Large intestine (tissue), 12 donors: ENCODE measurements around the gene ROR2. TPM values are rescaled to one million over a fixed set of nuclear protein-coding genes. Genes with fewer than 3 reads are reported as not detected.
"Not testable (repeated sequence)": the region's sequence is repeated elsewhere in the genome, so short reads cannot be mapped to it uniquely, and the experiment has no call there.

Source experiments
- DNase-seq, 2 donors: peaks; one replicate each; pipeline versions ENCODE4 v3.0.0 to v3.0.0-alpha.2; 2013
- H3K27ac ChIP-seq: one replicate; pipeline ENCODE4 v1.5.1; 2013; ENCODE audit warnings: low read length
- H3K27me3 ChIP-seq: 2 replicates; pipeline ENCODE4 v1.6.1; 2013; ENCODE audit warnings: low read length; ENCODE audit not compliant: control insufficient read depth, insufficient read depth
- H3K36me3 ChIP-seq: 2 replicates; pipeline ENCODE4 v1.6.1; 2013; ENCODE audit warnings: low read length; ENCODE audit not compliant: control insufficient read depth, insufficient read depth
- H3K4me1 ChIP-seq: one replicate; pipeline ENCODE4 v1.6.1; 2013; ENCODE audit warnings: low read length; ENCODE audit not compliant: control insufficient read depth, insufficient read depth
- H3K4me3 ChIP-seq: one replicate; pipeline ENCODE4 v1.5.1; 2013; ENCODE audit warnings: low read length
- H3K9me3 ChIP-seq: one replicate; pipeline ENCODE4 v1.6.1; 2013; ENCODE audit warnings: mild to moderate bottlenecking, low read depth, low read length, moderate library complexity; ENCODE audit not compliant: control insufficient read depth
- WGBS: methylation state at CpG from one replicate; pipeline ENCODE4 v1.1.5; 2013; ENCODE audit warnings: low lambda C conversion rate; ENCODE audit not compliant: insufficient coverage; 5-methylcytosine and 5-hydroxymethylcytosine counted together
- long read RNA-seq, 11 donors: transcript quantifications; one replicate each; lab custom pipeline, GENCODE V29; 2026
- polyA plus RNA-seq: library from polyadenylated mRNA; unstranded; fragments of 120-200 nt; gene quantifications from one replicate; pipeline ENCODE4 v1.2.1, GENCODE V29; 2013

Gene ROR2
- polyA plus RNA-seq, result 17.5 TPM
- long read RNA-seq, donor 1, result 0 reads
- long read RNA-seq, donor 2, full-length matches to known transcripts, result 5 of 5 reads
- long read RNA-seq, donor 2, partial matches to known transcripts, result 0 of 5 reads
- long read RNA-seq, donor 2, other reads (novel, unspliced or antisense), result 0 of 5 reads
- long read RNA-seq, donor 3, result 0 reads
- long read RNA-seq, donor 4, result 0 reads
- long read RNA-seq, donor 5, full-length matches to known transcripts, result 4 of 4 reads
- long read RNA-seq, donor 5, partial matches to known transcripts, result 0 of 4 reads
- long read RNA-seq, donor 5, other reads (novel, unspliced or antisense), result 0 of 4 reads
- long read RNA-seq, donor 6, full-length matches to known transcripts, result 3 of 3 reads
- long read RNA-seq, donor 6, partial matches to known transcripts, result 0 of 3 reads
- long read RNA-seq, donor 6, other reads (novel, unspliced or antisense), result 0 of 3 reads
- long read RNA-seq, donor 7, result 0 reads
- long read RNA-seq, donor 8, full-length matches to known transcripts, result 2 of 2 reads
- long read RNA-seq, donor 8, partial matches to known transcripts, result 0 of 2 reads
- long read RNA-seq, donor 8, other reads (novel, unspliced or antisense), result 0 of 2 reads
- long read RNA-seq, donor 9, partial matches to known transcripts, result 0 of 1 reads
- long read RNA-seq, donor 9, other reads (novel, unspliced or antisense), result 0 of 1 reads
- long read RNA-seq, donor 10, full-length matches to known transcripts, result 2 of 2 reads
- long read RNA-seq, donor 10, partial matches to known transcripts, result 0 of 2 reads
- long read RNA-seq, donor 10, other reads (novel, unspliced or antisense), result 0 of 2 reads
- long read RNA-seq, donor 11, full-length matches to known transcripts, result 3 of 13 reads
- long read RNA-seq, donor 11, partial matches to known transcripts, result 10 of 13 reads
- long read RNA-seq, donor 11, other reads (novel, unspliced or antisense), result 0 of 13 reads

DNA sequence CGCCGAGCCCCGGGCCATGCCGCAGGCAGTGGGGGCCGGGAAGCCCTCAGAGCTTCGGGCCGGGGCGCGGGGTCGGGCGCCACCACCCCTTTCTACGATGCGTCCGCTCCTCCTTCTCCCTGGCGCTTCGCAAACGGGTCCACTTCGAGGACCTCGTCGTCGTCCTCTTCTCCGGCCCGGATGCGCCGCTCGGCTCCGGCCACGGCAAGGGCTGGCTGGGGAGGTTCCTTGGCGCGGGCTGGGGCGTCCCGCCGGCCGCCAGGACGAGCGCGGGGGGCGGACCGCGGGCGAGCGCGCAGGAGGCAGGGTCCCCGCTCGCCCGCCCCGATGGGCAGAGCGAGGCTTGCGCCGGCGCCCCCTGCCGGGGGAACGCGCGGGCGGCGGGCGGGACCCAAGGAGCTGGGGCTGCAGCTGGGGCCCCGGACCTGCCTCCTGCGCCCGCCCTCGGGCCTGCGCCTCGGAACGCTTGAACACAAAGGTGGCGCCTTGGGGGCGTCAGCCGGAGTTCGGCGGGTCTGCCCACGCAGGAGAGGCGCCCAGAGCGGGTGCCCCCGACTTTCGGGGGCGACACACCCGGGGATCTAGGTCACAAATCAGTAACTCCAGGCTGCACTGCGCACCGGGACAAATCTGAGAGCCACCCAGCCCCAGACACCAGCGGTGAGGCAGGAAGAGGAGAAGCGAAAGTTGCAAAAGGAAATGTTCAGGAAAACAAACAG is at the start of gene ROR2:
TSS of gene ROR2 (minus strand) at position 283 of the 719 bp plus-strand sequence.
- Histone ChIP-seq H3K36me3 (no peaks in the 10 kb centered on the region), H3K9me3 (peaks cover 6% of the 10 kb centered on the region), H3K4me1 (peaks cover 6% of the 10 kb centered on the region), H3K27ac (peak within 1 kb of the TSS; percentile 70), H3K4me3 (peak within 1 kb of the TSS; percentile 67), H3K27me3 (peaks cover 35% of the 10 kb centered on the region)
- DNase-seq, result peak; percentile 70 to 88
- no CpG with 5 or more reads among the region's 81 CpGs for WGBS

DNA sequence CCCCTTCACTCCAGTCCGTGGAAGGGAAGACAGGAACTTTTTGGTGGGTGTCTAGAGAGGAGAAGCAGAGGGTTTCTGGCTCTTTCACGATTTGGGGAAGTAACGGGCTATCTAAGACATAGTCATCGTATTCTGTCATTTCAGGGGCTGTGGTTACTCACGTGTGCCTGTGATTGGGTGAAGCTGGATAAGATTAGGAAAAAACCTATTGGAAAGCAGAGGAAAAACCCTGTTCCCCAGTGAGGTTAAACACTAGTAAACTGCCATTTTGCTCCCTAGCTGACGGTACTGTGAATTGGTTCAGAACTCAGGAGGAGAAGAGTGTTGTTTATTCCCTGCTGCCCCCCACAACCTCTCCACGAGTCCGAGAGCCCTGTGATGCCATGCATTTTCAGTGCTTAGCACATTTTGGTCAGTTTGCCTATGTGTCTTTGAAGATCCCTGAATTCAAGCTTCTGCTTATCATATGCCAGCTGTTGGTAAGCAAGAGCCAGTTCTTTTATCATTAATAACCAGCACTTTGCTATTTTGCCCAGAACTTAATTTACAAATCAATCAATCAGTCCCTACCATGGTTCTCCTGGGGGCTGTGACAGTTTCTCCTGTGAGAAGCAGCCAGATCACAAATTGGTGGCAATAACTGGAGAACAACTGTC is 45.1 kb upstream of the ROR2 start:
- no CpG with 5 or more reads among the region's 8 CpGs for WGBS
- Histone ChIP-seq H3K27ac (no peak overlapping the region), H3K36me3 (no peaks in the 10 kb centered on the region), H3K4me1 (peaks cover 8% of the 10 kb centered on the region), H3K27me3 (peaks cover 12% of the 10 kb centered on the region), H3K9me3 (no peaks in the 10 kb centered on the region), H3K4me3 (no peak overlapping the region)
- no peak for DNase-seq

DNA sequence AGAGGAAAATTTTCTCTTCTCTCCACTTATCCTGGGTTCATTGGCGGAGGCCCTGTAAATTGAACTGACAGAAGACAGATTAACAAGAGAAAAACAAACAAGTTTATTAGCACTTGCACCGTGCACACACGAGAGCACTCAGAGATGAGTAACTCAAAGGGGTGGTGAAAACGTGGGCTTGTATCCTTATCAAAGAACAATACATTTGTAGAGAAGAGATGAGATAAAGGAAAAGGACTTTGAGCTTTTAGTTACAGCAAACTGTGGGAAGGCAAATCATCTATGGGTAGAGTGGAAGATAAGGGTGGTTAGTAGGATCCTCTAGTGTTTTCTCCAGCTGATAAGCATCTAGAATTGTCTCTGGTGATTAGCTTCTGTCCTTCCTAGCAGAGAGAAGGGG is 44.4 kb upstream of the ROR2 start:
- peak in 1 of 2 donors; percentile 51 for DNase-seq
- Histone ChIP-seq H3K4me3 (no peak overlapping the region), H3K27ac (no peak overlapping the region), H3K27me3 (peaks cover 12% of the 10 kb centered on the region), H3K4me1 (peaks cover 8% of the 10 kb centered on the region), H3K9me3 (no peaks in the 10 kb centered on the region), H3K36me3 (no peaks in the 10 kb centered on the region)
- 0% methylated on average over 2 of the region's 4 CpGs for WGBS

DNA sequence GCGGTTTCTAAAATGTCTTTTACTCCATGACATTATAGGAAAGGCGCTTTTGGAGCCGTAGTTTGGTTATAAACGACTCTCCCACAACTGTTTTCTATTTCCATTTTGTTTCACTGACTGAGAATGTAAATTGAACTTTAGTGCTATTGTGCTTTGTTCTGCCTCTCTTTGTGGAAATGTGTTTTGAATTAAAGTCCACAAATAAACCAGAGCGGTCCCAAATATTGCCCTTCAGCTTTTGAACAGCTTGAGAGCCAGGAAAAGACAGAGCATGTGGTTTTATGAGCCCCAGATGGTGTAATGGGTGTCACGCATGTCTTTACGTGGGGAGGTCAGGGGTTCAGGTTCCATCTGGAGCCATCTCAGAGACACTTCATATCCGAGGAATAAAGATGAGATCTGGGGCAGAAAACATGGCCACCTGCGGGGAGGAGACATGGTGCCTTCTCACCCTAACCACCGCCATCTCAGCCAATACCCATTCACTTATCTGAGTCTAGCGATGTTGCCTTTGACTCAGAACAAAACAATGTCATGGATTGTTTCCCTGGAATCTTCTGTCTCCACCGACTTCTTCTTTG is 42.5 kb upstream of the ROR2 start:
- Histone ChIP-seq H3K4me1 (peaks cover 8% of the 10 kb centered on the region), H3K27ac (no peak overlapping the region), H3K9me3 (no peaks in the 10 kb centered on the region), H3K36me3 (no peaks in the 10 kb centered on the region), H3K27me3 (peaks cover 12% of the 10 kb centered on the region), H3K4me3 (no peak overlapping the region)
- no peak for DNase-seq
- WGBS, result 100% methylated on average over 4 of the region's 12 CpGs

DNA sequence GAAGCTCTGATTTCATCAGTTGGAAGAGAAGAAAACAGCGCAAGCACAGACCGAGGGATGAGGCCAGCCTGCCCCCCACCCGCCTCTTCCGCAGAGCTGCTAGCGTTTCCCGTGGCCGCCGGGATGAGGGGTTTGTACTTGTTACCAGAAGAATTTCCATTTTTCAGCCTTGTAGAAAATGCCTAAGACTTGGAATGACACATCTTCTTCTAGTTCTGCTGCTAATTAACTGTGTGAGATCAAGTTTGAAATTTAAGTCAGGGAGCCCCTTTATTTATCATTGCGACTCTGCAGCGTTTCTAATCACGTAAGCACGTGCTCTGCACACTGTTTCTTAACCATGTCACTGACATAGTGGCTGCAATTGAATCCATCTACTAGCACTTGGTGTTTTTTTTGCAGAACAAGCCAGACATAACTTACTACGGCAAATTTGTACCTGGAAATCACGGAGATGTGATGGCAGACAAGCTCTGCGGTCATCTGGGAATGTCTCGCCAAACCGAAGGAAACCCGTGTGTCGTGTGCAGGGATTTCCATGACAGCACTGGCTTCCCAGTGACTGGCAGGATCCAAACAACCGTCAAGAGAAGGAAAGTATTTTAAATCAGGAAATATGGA is 41.8 kb upstream of the ROR2 start:
- Histone ChIP-seq H3K36me3 (no peaks in the 10 kb centered on the region), H3K27ac (no peak overlapping the region), H3K4me1 (peaks cover 8% of the 10 kb centered on the region), H3K27me3 (peaks cover 12% of the 10 kb centered on the region), H3K4me3 (no peak overlapping the region), H3K9me3 (no peaks in the 10 kb centered on the region)
- 92% methylated on average over 6 of the region's 20 CpGs for WGBS
- DNase-seq, result no peak

DNA sequence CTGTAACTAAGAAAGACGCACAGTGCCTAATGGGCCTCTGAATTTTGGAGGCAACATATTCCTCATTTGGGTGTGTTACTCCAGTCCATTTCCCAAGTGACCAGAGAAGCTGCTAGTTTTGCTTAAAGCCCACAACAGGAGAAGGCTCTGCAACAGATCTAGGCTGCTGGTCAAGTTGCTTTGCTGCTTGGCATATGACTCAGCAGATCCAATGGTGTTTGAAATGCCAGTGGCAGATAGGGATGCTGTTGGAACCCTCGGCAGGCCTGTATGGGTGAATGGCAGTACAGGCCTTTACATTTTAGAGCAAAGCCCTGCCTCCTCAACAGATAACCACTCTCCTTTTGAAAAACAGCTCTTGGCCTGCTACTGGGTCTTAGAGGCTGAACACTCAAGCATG is 36.2 kb upstream of the ROR2 start:
- Histone ChIP-seq H3K4me1 (no peaks in the 10 kb centered on the region), H3K9me3 (no peaks in the 10 kb centered on the region), H3K4me3 (no peak overlapping the region), H3K36me3 (no peaks in the 10 kb centered on the region), H3K27me3 (no peaks in the 10 kb centered on the region), H3K27ac (no peak overlapping the region)
- WGBS, result no CpG with 5 or more reads among the region's 2 CpGs
- no peak for DNase-seq

DNA sequence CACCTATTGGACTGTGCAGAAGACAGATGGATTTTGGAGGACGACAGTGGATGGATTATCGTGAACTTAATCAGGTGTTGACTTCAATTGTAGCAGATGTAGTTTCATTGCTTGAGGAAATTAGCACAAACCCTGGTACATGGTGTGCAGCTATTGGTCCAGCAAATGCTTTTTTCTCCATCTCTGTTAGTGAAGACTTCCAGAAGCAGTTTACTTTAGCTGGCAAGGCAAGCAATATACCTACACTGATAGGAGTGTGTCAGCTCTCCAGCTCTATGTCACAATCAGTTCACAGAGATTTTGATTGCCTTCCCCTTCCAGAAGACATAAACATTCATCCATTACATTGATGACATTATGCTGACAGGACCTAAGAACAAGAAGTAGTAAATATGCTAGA is 35.7 kb upstream of the ROR2 start:
- Histone ChIP-seq H3K4me1 (no peaks in the 10 kb centered on the region), H3K36me3 (no peaks in the 10 kb centered on the region), H3K27ac (no peak overlapping the region), H3K4me3 (no peak overlapping the region), H3K9me3 (no peaks in the 10 kb centered on the region), H3K27me3 (no peaks in the 10 kb centered on the region)
- no CpG with 5 or more reads among the region's 2 CpGs for WGBS
- DNase-seq, result no peak

DNA sequence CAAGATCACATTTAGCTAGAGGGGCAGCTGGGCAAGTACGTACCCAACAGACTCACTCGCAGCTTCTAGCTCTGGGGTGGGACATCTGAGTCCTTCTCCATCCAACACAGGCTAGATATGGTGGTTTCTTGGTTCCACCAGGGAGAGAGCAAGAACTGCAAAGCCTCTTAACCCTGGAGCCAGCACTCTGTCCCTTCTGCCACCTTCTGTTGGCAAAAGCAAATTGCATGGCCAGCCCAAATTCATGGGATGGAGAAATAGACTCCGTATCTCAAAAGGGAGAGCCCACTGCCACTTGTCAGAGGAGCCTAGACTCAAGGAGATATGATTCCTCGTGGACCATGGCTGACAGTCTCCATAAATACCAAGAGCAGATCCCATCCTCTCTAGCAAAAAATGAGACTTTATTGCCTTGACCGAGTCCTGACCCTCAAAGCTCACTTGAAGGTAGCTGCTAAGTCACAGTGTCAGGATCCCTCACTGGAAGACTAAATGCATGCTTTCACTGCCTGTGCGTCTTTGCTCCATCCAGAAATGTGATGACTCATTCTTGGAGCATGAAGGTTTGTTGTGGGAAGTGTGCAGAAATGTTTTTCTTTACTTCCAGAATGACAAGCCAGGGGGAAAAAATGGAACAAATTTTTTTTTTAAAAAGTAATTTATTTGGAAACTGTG is 28.8 kb upstream of the ROR2 start:
- H3K27me3 ChIP-seq, result no peaks in the 10 kb centered on the region
- no peaks in the 10 kb centered on the region for H3K9me3 ChIP-seq
- no peak overlapping the region for H3K4me3 ChIP-seq
- H3K36me3 ChIP-seq, result no peaks in the 10 kb centered on the region
- no peak for DNase-seq
- no peak overlapping the region for H3K27ac ChIP-seq
- no peaks in the 10 kb centered on the region for H3K4me1 ChIP-seq
- WGBS, result no CpG with 5 or more reads among the region's 6 CpGs

DNA sequence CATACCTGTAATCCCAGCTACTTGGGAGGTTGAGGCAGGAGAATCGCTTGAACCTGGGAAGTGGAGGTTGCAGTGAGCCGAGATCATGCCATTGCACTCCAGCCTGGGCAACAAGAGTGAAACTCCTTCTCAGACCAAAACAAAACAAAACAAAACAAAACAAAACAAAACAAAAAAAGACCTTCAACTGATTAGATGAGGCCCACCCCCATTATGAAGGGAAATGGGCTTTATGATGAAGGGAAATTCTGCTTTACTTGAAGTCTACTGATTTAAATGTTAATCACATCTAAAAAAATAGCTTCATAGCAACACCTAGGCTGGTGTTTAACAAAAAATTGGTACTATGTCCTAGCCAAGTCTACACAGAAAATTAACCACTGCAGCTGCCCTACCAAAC is 25.2 kb upstream of the ROR2 start:
- not testable (repeated sequence) for DNase-seq, H3K27me3 ChIP-seq, H3K27ac ChIP-seq, H3K36me3 ChIP-seq, H3K4me3 ChIP-seq, H3K9me3 ChIP-seq, H3K4me1 ChIP-seq
- no CpG with 5 or more reads among the region's 2 CpGs for WGBS
